ENCODE measurements around the gene ERC1.

The ERC1 gene

GRCh38 chr12:1507308-1507707 lies 516.3 kb downstream of the ERC1 start:
- H3K27ac ChIP-seq = no peak overlapping the region
- no peak overlapping the region for H3K4me3 ChIP-seq

GRCh38 chr12:1509413-1510052 lies 518.5 kb downstream of the ERC1 start:
- Histone ChIP-seq H3K4me3 (no peak overlapping the region), H3K27ac (no peak overlapping the region)

GRCh38 chr12:1510056-1510812 lies 519.2 kb downstream of the ERC1 start:
- H3K27ac ChIP-seq = no peak overlapping the region
- no peak overlapping the region for H3K4me3 ChIP-seq

- H3K27ac ChIP-seq = no peak overlapping the region
- no peak overlapping the region for H3K4me3 ChIP-seq
These were observed 524.0 kb downstream of the ERC1 start for GRCh38 chr12:1515010-1515409.

- Histone ChIP-seq H3K4me3 (no peak overlapping the region), H3K27ac (no peak overlapping the region)
These were observed 524.4 kb downstream of the ERC1 start for GRCh38 chr12:1515428-1515827.

GRCh38 chr12:1517007-1517406 lies 526.0 kb downstream of the ERC1 start:
- H3K4me3 ChIP-seq = no peak overlapping the region
- H3K27ac ChIP-seq = peak overlapping the region in 1 of 21 experiments; percentile 22

- H3K27ac ChIP-seq = peak overlapping the region in 2 of 21 experiments; percentile 26 to 41
- no peak overlapping the region for H3K4me3 ChIP-seq
These were observed 526.9 kb downstream of the ERC1 start for GRCh38 chr12:1517734-1518525.

GRCh38 chr12:1518591-1519516 lies 527.8 kb downstream of the ERC1 start:
- peak overlapping the region in 4 of 21 experiments; percentile 9 to 50 (median 34) for H3K27ac ChIP-seq
- peak overlapping the region in 2 of 7 experiments; percentile 4 to 15 for H3K4me3 ChIP-seq

- Histone ChIP-seq H3K4me3 (no peak overlapping the region), H3K27ac (peak overlapping the region in 1 of 21 experiments; percentile 29)
These were observed 528.6 kb downstream of the ERC1 start for GRCh38 chr12:1519642-1520041.

GRCh38 chr12:1523046-1523445 lies 532.0 kb downstream of the ERC1 start:
- no peak overlapping the region for H3K27ac ChIP-seq
- no peak overlapping the region for H3K4me3 ChIP-seq

GRCh38 chr12:1523558-1524050 lies 532.6 kb downstream of the ERC1 start:
- Histone ChIP-seq H3K27ac (no peak overlapping the region), H3K4me3 (no peak overlapping the region)

GRCh38 chr12:1525858-1526257 lies 534.8 kb downstream of the ERC1 start:
- no peak overlapping the region for H3K4me3 ChIP-seq
- no peak overlapping the region for H3K27ac ChIP-seq

GRCh38 chr12:1527789-1528188 lies 536.8 kb downstream of the ERC1 start:
- no peak overlapping the region for H3K4me3 ChIP-seq

GRCh38 chr12:1528791-1529190 lies 537.8 kb downstream of the ERC1 start:
- no peak overlapping the region for H3K4me3 ChIP-seq
- no peak overlapping the region for H3K27ac ChIP-seq

More at GRCh38 chr12:1527789-1528188, 536.8 kb downstream of the ERC1 start:
- no peak overlapping the region for H3K27ac ChIP-seq

GRCh38 chr12:1529228-1529861 lies 538.3 kb downstream of the ERC1 start:
- Histone ChIP-seq H3K27ac (peak overlapping the region in 1 of 21 experiments; percentile 0), H3K4me3 (peak overlapping the region in 5 of 7 experiments; percentile 29 to 59 (median 45))

GRCh38 chr12:1529862-1530591 lies 539.0 kb downstream of the ERC1 start:
- Histone ChIP-seq H3K4me3 (peak overlapping the region; percentile 29 to 59 (median 40)), H3K27ac (peak overlapping the region in 7 of 21 experiments; percentile 0 to 63 (median 30))

- Histone ChIP-seq H3K4me3 (peak overlapping the region; percentile 29 to 59 (median 44)), H3K27ac (peak overlapping the region in 7 of 21 experiments; percentile 20 to 70 (median 38))
These were observed 539.6 kb downstream of the ERC1 start for GRCh38 chr12:1530592-1531152.
